Activated CD4-positive, alpha-beta T cell treated with anti-CD3 and anti-CD28 coated beads, Interleukin-10, Interleukin-2, amounts not matched to agents 100 ng/mL and 50 ng/mL, durations not matched to agents 16 hours and 8 hours (primary cell): ENCODE data around the gene SLC8A1.

Experiments
- DNase-seq: peaks from one replicate; pipeline ENCODE4 v3.0.0-alpha.2; 2020

The SLC8A1 gene

GRCh38 chr2:40380041-40380440 is 71.8 kb downstream of the SLC8A1 start:
- no peak for DNase-seq

GRCh38 chr2:40374543-40375240 is 77.2 kb downstream of the SLC8A1 start:
- no peak for DNase-seq

GRCh38 chr2:40373111-40373510 is 78.8 kb downstream of the SLC8A1 start:
- DNase-seq, result no peak

- DNase-seq, result no peak
These were observed 79.5 kb downstream of the SLC8A1 start for GRCh38 chr2:40372283-40372985.

GRCh38 chr2:40371525-40372282 is 80.2 kb downstream of the SLC8A1 start:
- DNase-seq, result no peak

GRCh38 chr2:40370007-40370395 is 81.9 kb downstream of the SLC8A1 start:
- peak; percentile 6 for DNase-seq

GRCh38 chr2:40369267-40370006 is 82.5 kb downstream of the SLC8A1 start:
- DNase-seq, result no peak

- DNase-seq, result no peak
These were observed 84.2 kb downstream of the SLC8A1 start for GRCh38 chr2:40367652-40368051.

- no peak for DNase-seq
These were observed 84.9 kb downstream of the SLC8A1 start for GRCh38 chr2:40367032-40367431.

- no peak for DNase-seq
These were observed 87.6 kb downstream of the SLC8A1 start for GRCh38 chr2:40364151-40364874.

- DNase-seq, result no peak
These were observed 88.3 kb downstream of the SLC8A1 start for GRCh38 chr2:40363631-40364030.

GRCh38 chr2:40363231-40363630 is 88.7 kb downstream of the SLC8A1 start:
- DNase-seq, result no peak

- no peak for DNase-seq
These were observed 90.4 kb downstream of the SLC8A1 start for GRCh38 chr2:40361478-40361877.

- DNase-seq, result no peak
These were observed 91.2 kb downstream of the SLC8A1 start for GRCh38 chr2:40360652-40361051.

GRCh38 chr2:40359811-40360210 is 92.1 kb downstream of the SLC8A1 start:
- no peak for DNase-seq

- no peak for DNase-seq
These were observed 93.1 kb downstream of the SLC8A1 start for GRCh38 chr2:40358783-40359182.

- no peak for DNase-seq
These were observed 94.2 kb downstream of the SLC8A1 start for GRCh38 chr2:40357667-40358066.

- no peak for DNase-seq
These were observed 96.4 kb downstream of the SLC8A1 start for GRCh38 chr2:40355451-40355850.

GRCh38 chr2:40353231-40353630 is 98.7 kb downstream of the SLC8A1 start:
- DNase-seq, result no peak

- no peak for DNase-seq
These were observed 99.2 kb downstream of the SLC8A1 start for GRCh38 chr2:40352703-40353099.

- DNase-seq, result no peak
These were observed 99.7 kb downstream of the SLC8A1 start for GRCh38 chr2:40352041-40352702.

- DNase-seq, result no peak
These were observed 103.2 kb downstream of the SLC8A1 start for GRCh38 chr2:40348665-40349064.
